Non-pigmented ciliary epithelial cell (primary cell): ENCODE results near the gene SYCE3.
A peak's percentile ranks its signal among the peaks of the same experiment; 100 is the strongest.
"Not testable (repeated sequence)": the region's sequence is repeated elsewhere in the genome, so short reads cannot be mapped to it uniquely, and the experiment has no call there.

Source experiments
- DNase-seq: peaks from one replicate; pipeline ENCODE4 v3.0.0-alpha.2; 2010; ENCODE audit warnings: low read depth

SYCE3 gene

DNA sequence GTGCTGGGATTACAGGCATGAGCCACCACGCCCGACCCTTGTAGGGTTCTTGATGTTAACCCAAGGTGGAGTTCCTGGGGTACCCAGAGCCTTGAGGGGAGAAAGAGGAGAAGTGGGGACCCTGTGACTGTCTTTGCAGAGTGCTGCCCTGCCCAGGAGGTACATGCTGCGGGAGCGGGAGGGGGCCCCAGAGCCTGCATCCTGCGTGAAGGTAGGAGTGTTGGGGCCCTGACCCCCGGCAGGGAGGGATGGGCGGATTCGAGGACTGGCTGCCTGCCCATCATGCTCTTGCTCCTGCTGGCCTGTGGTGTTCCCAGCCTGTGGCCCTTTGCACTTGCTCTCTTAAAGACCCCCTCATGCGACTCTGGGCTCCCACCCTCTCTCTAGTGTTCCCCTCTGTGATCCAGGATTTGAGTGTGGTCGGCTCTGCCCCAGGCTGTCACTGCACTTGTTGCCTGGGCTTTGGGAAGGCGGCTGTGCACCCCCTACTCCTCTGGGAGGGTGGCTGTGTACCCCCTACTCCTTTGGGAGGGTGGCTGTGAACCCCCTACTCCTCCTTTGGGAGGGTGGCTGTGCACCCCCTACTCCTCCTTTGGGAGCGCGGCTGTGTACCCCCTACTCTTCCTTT, 41.8 kb downstream of the SYCE3 start:
- DNase-seq = no peak

DNA sequence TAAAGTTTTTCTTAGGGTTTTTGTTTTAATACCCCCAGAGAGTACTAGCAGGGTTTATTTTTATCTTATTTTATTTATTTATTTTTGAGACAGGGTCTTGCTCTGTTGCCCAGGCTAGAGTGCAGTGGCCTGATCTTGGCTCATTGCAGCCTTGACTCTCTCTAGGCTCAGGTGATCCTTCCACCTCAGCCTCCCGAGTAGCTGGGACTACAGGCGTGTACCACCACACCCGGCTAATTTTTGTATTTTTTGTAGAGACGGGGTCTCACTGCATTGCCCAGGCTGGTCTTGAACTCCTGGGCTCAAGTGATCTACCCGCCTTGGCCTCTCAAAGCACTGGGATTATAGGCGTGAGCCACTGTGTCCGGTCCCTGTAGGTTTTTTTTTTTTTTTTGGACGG, 42.5 kb downstream of the SYCE3 start:
- not testable (repeated sequence) for DNase-seq

- no peak for DNase-seq
Measured at GRCh38 chr22:50519151-50519550, 43.6 kb downstream of the SYCE3 start.

DNA sequence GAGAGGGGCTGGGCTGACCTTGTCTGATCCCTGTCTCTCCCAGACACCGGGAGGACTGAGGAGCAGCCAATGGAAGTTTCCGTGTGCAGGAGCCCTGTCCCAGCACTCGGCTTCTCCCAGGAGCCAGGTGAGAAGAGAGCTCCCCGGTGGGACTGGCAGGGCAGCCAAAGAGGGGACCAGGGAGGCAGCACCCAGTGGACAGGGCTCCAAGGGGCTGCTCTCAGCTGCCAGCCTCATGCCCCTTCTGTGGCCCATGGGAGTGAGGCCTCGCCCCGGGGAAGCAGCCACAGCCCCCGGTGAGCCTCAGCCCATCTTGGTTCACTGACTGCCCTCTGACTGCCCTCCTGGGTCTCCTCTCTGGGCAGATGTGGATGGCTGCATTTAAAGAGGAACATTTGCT, 44.1 kb downstream of the SYCE3 start:
- DNase-seq = no peak

- no peak for DNase-seq
Measured at GRCh38 chr22:50517495-50518260, 45.0 kb downstream of the SYCE3 start.

DNA sequence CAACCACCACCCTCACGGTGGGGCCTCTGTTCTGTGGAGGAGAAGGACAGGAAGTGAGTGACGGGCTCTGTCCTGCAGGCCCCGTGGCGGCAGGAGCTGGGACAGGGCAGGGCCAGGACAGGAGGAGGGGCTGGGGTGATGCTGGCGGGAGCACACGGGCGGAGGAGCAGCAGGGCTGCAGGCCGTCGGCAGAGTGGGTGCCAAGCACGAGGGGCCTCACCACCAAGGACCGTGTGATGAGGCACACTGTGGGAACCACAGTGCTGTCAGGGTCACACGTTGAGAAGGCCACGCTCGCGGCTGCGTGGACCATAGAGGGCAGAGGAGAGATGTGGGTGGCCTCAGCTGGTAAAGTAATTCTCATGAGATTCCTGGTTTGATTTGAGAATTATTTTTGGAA, 45.8 kb downstream of the SYCE3 start:
- no peak for DNase-seq

GRCh38 chr22:50516068-50516467, 46.7 kb downstream of the SYCE3 start:
- DNase-seq = no peak

DNA sequence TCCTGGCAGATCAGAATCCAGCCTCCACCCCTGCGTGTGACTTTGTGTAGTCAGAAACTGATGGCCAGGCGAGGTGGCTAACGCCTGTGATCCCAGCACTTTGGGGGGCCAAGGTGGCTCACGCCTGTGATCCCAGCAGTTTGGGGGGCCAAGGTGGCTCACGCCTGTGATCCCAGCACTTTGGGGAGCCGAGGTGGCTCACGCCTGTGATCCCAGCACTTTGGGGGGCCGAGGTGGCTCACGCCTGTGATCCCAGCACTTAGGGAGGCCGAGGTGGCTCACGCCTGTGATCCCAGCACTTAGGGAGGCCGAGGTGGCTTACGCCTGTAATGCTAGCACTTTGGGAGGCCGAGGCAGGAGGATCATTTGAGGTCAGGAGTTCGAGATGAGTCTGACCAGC, 49.5 kb downstream of the SYCE3 start:
- DNase-seq = no peak

GRCh38 chr22:50508897-50509296, 53.8 kb downstream of the SYCE3 start:
- no peak for DNase-seq

DNA sequence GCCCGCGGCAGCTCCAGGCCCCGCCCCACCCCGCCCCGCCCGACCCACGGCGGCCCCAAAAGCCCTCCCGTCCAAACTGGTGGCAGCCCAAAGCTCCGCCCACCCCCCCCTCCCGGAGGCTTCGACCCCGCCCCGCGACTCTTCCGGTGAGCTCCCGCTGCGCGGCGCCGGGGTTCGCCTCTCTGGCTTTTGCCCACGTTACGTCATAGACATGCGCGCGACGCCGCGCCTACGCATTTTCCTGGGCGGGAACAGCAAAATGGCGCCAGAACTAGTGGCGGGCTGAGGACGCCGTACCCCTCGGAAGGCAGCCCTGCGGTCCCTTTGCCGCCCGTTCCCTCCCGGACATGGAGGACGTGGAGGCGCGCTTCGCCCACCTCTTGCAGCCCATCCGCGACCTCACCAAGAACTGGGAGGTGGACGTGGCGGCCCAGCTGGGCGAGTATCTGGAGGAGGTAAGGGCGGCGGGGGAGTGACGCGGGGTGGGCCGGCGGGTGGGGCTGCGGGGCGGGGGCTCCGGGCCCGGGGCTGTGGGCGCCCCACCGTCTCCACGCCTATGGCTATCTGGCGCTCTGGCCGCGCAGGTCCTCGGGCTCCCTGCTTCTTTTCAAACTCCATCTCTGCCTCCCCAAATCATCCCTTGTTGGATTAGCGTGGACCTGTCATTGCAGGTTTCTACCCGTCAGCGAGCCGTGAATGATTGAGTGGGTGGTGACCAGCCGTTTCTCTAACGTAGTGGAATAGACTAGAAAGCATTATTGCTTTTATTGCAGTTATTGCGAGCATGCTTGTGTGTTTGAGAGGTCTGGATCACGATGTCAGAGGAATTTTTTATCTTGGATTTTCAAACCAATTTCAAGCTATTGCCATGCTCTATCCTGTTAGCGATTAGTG, 54.5 kb downstream of the SYCE3 start, which contains the start of gene NCAPH2:
TSS of gene NCAPH2 (plus strand) at position 234 of the 894 bp plus-strand sequence. CDS start at position 348, 114 bp downstream.
- DNase-seq = peak; percentile 72

GRCh38 chr22:50507421-50507990, 55.2 kb downstream of the SYCE3 start, which contains the start of gene LMF2:
Gene LMF2, minus strand, starts transcription at chr22:50507702. Its CDS starts 27 bp downstream, at chr22:50507675.
- no peak for DNase-seq

- DNase-seq = no peak
Measured at GRCh38 chr22:50506611-50507420, 55.9 kb downstream of the SYCE3 start.

- no peak for DNase-seq
Measured at GRCh38 chr22:50505776-50506610, 56.7 kb downstream of the SYCE3 start.

DNA sequence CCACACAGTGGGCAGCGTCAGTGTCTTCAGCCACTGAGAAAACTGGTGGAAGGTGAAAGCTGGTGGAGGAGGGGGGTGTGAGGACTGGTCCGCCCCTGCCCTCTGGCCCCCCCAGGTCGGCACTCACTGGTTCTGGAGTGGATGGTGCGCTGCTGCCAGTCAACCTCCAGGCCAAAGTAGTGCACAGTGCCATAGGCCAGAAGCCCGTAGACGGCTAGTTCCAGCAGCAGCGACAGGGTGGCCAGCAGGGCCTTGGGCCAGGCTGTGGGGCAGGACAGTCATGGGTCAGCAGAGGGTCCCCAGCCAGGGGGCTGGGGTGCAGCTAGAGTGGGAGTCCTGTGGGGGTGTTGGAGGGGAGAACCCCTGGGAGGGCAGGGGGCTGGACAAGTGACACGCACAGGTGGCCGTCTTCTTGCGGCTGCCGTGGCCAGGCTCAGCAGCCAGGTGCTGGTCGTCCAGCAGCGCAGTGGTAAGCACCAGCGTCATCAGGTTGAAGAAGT, 57.4 kb downstream of the SYCE3 start:
- no peak for DNase-seq

DNA sequence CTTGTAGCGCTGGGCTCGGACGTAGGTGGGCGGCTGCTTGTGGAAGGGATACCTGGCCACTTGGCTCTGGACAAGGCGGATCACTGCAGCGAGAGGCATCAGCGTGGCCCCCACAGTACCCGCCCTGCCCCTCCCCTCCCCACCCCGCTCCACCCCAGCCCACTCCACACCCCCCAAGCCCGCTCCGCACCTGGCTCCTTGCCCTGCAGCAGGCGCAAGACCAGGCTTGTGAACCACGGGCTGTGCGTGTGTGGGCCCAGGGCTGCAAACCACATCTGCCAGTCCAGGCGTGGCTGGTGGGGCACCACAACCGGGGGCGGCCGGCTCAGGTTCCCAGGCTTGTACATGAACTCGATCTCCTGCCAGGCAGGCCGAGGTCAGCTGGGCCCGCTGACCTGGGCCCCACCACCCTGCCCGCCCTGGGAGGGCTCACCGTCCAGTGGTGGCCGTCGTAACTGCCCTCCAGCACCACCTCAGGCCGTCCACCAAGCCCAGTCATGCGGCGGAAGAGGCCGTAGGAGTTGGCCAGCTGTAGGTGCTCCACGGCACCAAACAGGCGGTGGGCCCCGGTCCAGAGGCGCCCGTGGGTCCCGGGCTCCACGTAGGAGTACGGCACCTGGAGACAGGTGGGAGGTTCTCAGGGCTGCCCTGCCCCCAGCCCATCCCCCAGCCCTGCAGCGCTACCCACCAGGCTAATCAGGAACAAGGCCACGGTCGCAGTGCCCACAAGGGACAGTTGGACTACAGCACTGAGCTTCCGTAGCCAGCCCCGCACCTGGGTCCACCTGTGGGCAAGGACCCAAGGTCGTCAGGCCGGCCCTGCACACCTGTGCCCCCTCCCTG, 58.1 kb downstream of the SYCE3 start:
- DNase-seq = no peak

DNA sequence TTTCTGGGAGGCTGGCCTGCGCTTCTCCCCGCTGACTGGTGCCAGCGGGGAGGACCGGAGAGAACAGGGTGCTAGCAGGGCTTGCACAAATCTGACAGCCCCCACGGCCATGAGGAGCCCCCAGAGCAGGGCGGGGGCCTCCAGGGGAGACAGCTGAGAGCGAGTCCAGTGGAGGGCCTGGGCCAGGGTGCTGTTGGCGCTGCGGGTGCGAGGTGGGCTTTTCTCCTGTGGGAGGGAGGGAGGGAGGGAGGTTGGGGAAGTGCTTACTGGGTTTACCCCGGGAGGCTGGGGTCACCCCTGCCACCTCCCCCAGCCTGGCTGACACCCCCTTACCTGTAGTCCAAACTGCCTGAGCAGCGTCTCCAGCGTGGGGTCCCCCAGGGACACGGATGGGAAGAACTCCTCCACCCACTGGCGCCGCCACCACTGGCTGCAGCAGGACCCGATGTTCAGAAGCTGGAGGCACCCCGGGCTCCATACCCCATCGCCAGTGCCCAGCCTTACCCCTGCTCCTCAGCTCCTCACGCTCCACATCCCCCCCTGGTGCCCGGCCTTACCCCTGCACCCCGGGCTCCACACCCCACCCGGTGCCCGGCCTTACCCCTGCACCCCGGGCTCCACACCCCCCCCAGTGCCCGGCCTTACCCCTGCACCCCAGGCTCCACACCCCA, 59.1 kb downstream of the SYCE3 start:
- DNase-seq = no peak

GRCh38 chr22:50502628-50503474, 59.9 kb downstream of the SYCE3 start:
- DNase-seq = no peak

GRCh38 chr22:50502096-50502495, 60.6 kb downstream of the SYCE3 start:
- DNase-seq = no peak
